Measurements from ENCODE around the gene NUDT6.
A peak's percentile ranks its signal among the peaks of the same experiment; 100 is the strongest.
"Not testable (repeated sequence)": the region's sequence is repeated elsewhere in the genome, so short reads cannot be mapped to it uniquely, and the experiment has no call there.

NUDT6 gene

GRCh38 chr4:122921971-122922876 is at the start of gene NUDT6:
Gene NUDT6 (minus strand): TSS chr4:122922597. CDS start chr4:122922572, 25 bp downstream.
- Mint-ChIP-seq H3K4me3 (peak within 1 kb of the TSS; percentile 87), H3K27ac (peak within 1 kb of the TSS; percentile 93), H3K36me3 (ENCODE audit: low read depth) (peaks cover 14% of the 10 kb centered on the region), H3K4me1 (ENCODE audit: low read depth) (no peaks in the 10 kb centered on the region), H3K9me3 (no peaks in the 10 kb centered on the region), H3K27me3 (no peaks in the 10 kb centered on the region)
- intact Hi-C loops (cut with micrococcal nuclease) = no loop called here

- intact Hi-C loops (cut with micrococcal nuclease) = no loop called here
- Mint-ChIP-seq H3K9me3 (no peaks in the 10 kb centered on the region), H3K36me3 (ENCODE audit: low read depth) (no peaks in the 10 kb centered on the region), H3K27me3 (no peaks in the 10 kb centered on the region), H3K27ac (no peak overlapping the region), H3K4me1 (ENCODE audit: low read depth) (peaks cover 3% of the 10 kb centered on the region), H3K4me3 (no peak overlapping the region)
Observed at GRCh38 chr4:122968227-122968812, 45.9 kb upstream of the NUDT6 start.

- Mint-ChIP-seq H3K4me3 (no peak overlapping the region), H3K9me3 (no peaks in the 10 kb centered on the region), H3K27ac (no peak overlapping the region), H3K4me1 (ENCODE audit: low read depth) (peaks cover 8% of the 10 kb centered on the region), H3K27me3 (no peaks in the 10 kb centered on the region), H3K36me3 (ENCODE audit: low read depth) (no peaks in the 10 kb centered on the region)
- intact Hi-C loops (cut with micrococcal nuclease) = no loop called here
Observed at GRCh38 chr4:122967231-122967630, 44.8 kb upstream of the NUDT6 start.

- no peaks in the 10 kb centered on the region for H3K36me3 Mint-ChIP-seq (ENCODE audit: low read depth)
- no peak overlapping the region for H3K27ac Mint-ChIP-seq
- H3K27me3 Mint-ChIP-seq = no peaks in the 10 kb centered on the region
- H3K4me3 Mint-ChIP-seq = no peak overlapping the region
- H3K9me3 Mint-ChIP-seq = no peaks in the 10 kb centered on the region
- peaks cover 8% of the 10 kb centered on the region for H3K4me1 Mint-ChIP-seq (ENCODE audit: low read depth)
- intact Hi-C loops (cut with micrococcal nuclease) = no loop called here
Observed at GRCh38 chr4:122966201-122966600, 43.8 kb upstream of the NUDT6 start.

GRCh38 chr4:122963216-122963615 is 40.8 kb upstream of the NUDT6 start:
- no peak overlapping the region for H3K27ac Mint-ChIP-seq
- no peaks in the 10 kb centered on the region for H3K9me3 Mint-ChIP-seq
- peaks cover 8% of the 10 kb centered on the region for H3K4me1 Mint-ChIP-seq (ENCODE audit: low read depth)
- intact Hi-C loops (cut with micrococcal nuclease) = no loop called here
- H3K36me3 Mint-ChIP-seq (ENCODE audit: low read depth) = no peaks in the 10 kb centered on the region
- H3K4me3 Mint-ChIP-seq = no peak overlapping the region
- no peaks in the 10 kb centered on the region for H3K27me3 Mint-ChIP-seq

GRCh38 chr4:122960611-122961000 is 38.2 kb upstream of the NUDT6 start:
- Mint-ChIP-seq H3K9me3 (no peaks in the 10 kb centered on the region), H3K4me3 (no peak overlapping the region), H3K36me3 (ENCODE audit: low read depth) (no peaks in the 10 kb centered on the region), H3K4me1 (ENCODE audit: low read depth) (peaks cover 8% of the 10 kb centered on the region), H3K27ac (no peak overlapping the region), H3K27me3 (no peaks in the 10 kb centered on the region)
- intact Hi-C loops (cut with micrococcal nuclease) = no loop called here

GRCh38 chr4:122959981-122960610 is 37.7 kb upstream of the NUDT6 start:
- H3K36me3 Mint-ChIP-seq (ENCODE audit: low read depth) = no peaks in the 10 kb centered on the region
- H3K27me3 Mint-ChIP-seq = no peaks in the 10 kb centered on the region
- H3K9me3 Mint-ChIP-seq = no peaks in the 10 kb centered on the region
- peaks cover 8% of the 10 kb centered on the region for H3K4me1 Mint-ChIP-seq (ENCODE audit: low read depth)
- no peak overlapping the region for H3K4me3 Mint-ChIP-seq
- H3K27ac Mint-ChIP-seq = no peak overlapping the region
- intact Hi-C loops (cut with micrococcal nuclease) = no loop called here

- H3K36me3 Mint-ChIP-seq (ENCODE audit: low read depth) = no peaks in the 10 kb centered on the region
- H3K4me1 Mint-ChIP-seq (ENCODE audit: low read depth) = peaks cover 8% of the 10 kb centered on the region
- H3K4me3 Mint-ChIP-seq = no peak overlapping the region
- intact Hi-C loops (cut with micrococcal nuclease) = no loop called here
- no peak overlapping the region for H3K27ac Mint-ChIP-seq
- H3K27me3 Mint-ChIP-seq = no peaks in the 10 kb centered on the region
- no peaks in the 10 kb centered on the region for H3K9me3 Mint-ChIP-seq
Observed at GRCh38 chr4:122959441-122959840, 37.0 kb upstream of the NUDT6 start.

- Mint-ChIP-seq H3K36me3 (ENCODE audit: low read depth) (peaks cover 4% of the 10 kb centered on the region), H3K27ac (no peak overlapping the region), H3K4me1 (ENCODE audit: low read depth) (peaks cover 7% of the 10 kb centered on the region), H3K9me3 (no peaks in the 10 kb centered on the region), H3K27me3 (no peaks in the 10 kb centered on the region), H3K4me3 (no peak overlapping the region)
- intact Hi-C loops (cut with micrococcal nuclease) = no loop called here
Observed at GRCh38 chr4:122958505-122958904, 36.1 kb upstream of the NUDT6 start.

- Mint-ChIP-seq H3K27ac (no peak overlapping the region), H3K9me3 (no peaks in the 10 kb centered on the region), H3K36me3 (ENCODE audit: low read depth) (peaks cover 35% of the 10 kb centered on the region), H3K4me1 (ENCODE audit: low read depth) (no peaks in the 10 kb centered on the region), H3K4me3 (no peak overlapping the region), H3K27me3 (no peaks in the 10 kb centered on the region)
- intact Hi-C loops (cut with micrococcal nuclease) = no loop called here
Observed at GRCh38 chr4:122953924-122954323, 31.5 kb upstream of the NUDT6 start.

GRCh38 chr4:122952028-122952427 is 29.6 kb upstream of the NUDT6 start:
- Mint-ChIP-seq H3K9me3 (no peaks in the 10 kb centered on the region), H3K27ac (no peak overlapping the region), H3K36me3 (ENCODE audit: low read depth) (peaks cover 36% of the 10 kb centered on the region), H3K4me3 (no peak overlapping the region), H3K4me1 (ENCODE audit: low read depth) (no peaks in the 10 kb centered on the region), H3K27me3 (no peaks in the 10 kb centered on the region)
- intact Hi-C loops (cut with micrococcal nuclease) = no loop called here

GRCh38 chr4:122948671-122949070 is 26.3 kb upstream of the NUDT6 start:
- Mint-ChIP-seq H3K27ac (no peak overlapping the region), H3K36me3 (ENCODE audit: low read depth) (peaks cover 59% of the 10 kb centered on the region)
- intact Hi-C loops (cut with micrococcal nuclease) = no loop called here

GRCh38 chr4:122946142-122946541 is 23.7 kb upstream of the NUDT6 start:
- H3K4me3 Mint-ChIP-seq = no peak overlapping the region
- H3K9me3 Mint-ChIP-seq = peaks cover 9% of the 10 kb centered on the region
- no peaks in the 10 kb centered on the region for H3K27me3 Mint-ChIP-seq
- no peaks in the 10 kb centered on the region for H3K4me1 Mint-ChIP-seq (ENCODE audit: low read depth)
- no peak overlapping the region for H3K27ac Mint-ChIP-seq
- intact Hi-C loops (cut with micrococcal nuclease) = no loop called here
- peaks cover 56% of the 10 kb centered on the region for H3K36me3 Mint-ChIP-seq (ENCODE audit: low read depth)

More at GRCh38 chr4:122948671-122949070, 26.3 kb upstream of the NUDT6 start:
- Mint-ChIP-seq H3K9me3 (peaks cover 9% of the 10 kb centered on the region), H3K4me1 (ENCODE audit: low read depth) (no peaks in the 10 kb centered on the region), H3K4me3 (no peak overlapping the region), H3K27me3 (no peaks in the 10 kb centered on the region)

- H3K4me1 Mint-ChIP-seq (ENCODE audit: low read depth); H3K27ac Mint-ChIP-seq; intact Hi-C loops (cut with micrococcal nuclease); H3K27me3 Mint-ChIP-seq; H3K4me3 Mint-ChIP-seq; H3K9me3 Mint-ChIP-seq: not testable (repeated sequence)
- peaks cover 50% of the 10 kb centered on the region for H3K36me3 Mint-ChIP-seq (ENCODE audit: low read depth)
Observed at GRCh38 chr4:122945136-122945535, 22.7 kb upstream of the NUDT6 start.
